Measurements from ENCODE around the gene TP63. TPM values are rescaled to one million over a fixed set of nuclear protein-coding genes. Genes with fewer than 3 reads are reported as not detected.
A peak's percentile ranks its signal among the peaks of the same experiment; 100 is the strongest.

TP63 gene
- total RNA-seq, 1 donor from 2014 or later = not detected

GRCh38 chr3:189787632-189788031 is 156.4 kb downstream of the TP63 start:
- peak; percentile 6 for DNase-seq (ENCODE audit: low read depth)
- TF ChIP-seq CTCF (conservative IDR thresholded peaks at IDR 0.05; ENCODE audit: low read depth, low read length) = no peak
- H3K4me3 ChIP-seq (ENCODE audit: low read depth, low read length) = no peak overlapping the region

- no peak overlapping the region for H3K4me3 ChIP-seq (ENCODE audit: low read depth, low read length)
- DNase-seq (ENCODE audit: low read depth) = no peak
- no peak for TF ChIP-seq CTCF (conservative IDR thresholded peaks at IDR 0.05; ENCODE audit: low read depth, low read length)
These were observed 158.2 kb downstream of the TP63 start for GRCh38 chr3:189789432-189789831.

- no peak overlapping the region for H3K4me3 ChIP-seq (ENCODE audit: low read depth, low read length)
- no peak for TF ChIP-seq CTCF (conservative IDR thresholded peaks at IDR 0.05; ENCODE audit: low read depth, low read length)
- DNase-seq (ENCODE audit: low read depth) = no peak
These were observed 159.5 kb downstream of the TP63 start for GRCh38 chr3:189790658-189791057.

GRCh38 chr3:189792046-189792929 is 161.1 kb downstream of the TP63 start:
- no peak for TF ChIP-seq CTCF (conservative IDR thresholded peaks at IDR 0.05; ENCODE audit: low read depth, low read length)
- H3K4me3 ChIP-seq (ENCODE audit: low read depth, low read length) = no peak overlapping the region
- DNase-seq (ENCODE audit: low read depth) = no peak

- DNase-seq (ENCODE audit: low read depth) = no peak
- TF ChIP-seq CTCF (conservative IDR thresholded peaks at IDR 0.05; ENCODE audit: low read depth, low read length) = no peak
- no peak overlapping the region for H3K4me3 ChIP-seq (ENCODE audit: low read depth, low read length)
These were observed 163.3 kb downstream of the TP63 start for GRCh38 chr3:189794518-189794917.

- H3K4me3 ChIP-seq (ENCODE audit: low read depth, low read length) = no peak overlapping the region
- no peak for DNase-seq (ENCODE audit: low read depth)
- TF ChIP-seq CTCF (conservative IDR thresholded peaks at IDR 0.05; ENCODE audit: low read depth, low read length) = no peak
These were observed 166.0 kb downstream of the TP63 start for GRCh38 chr3:189797103-189797750.
